GM18909 (cell line): Measurements from ENCODE around the gene HOXA4.

Source experiments
- ATAC-seq: cut with Tn5 transposase; IDR thresholded peaks from one replicate; pipeline ENCODE4 v1.9.1; 2021; ENCODE audit warnings: mild to moderate bottlenecking; ENCODE audit not compliant: unreplicated experiment, poor library complexity

HOXA4 gene

DNA sequence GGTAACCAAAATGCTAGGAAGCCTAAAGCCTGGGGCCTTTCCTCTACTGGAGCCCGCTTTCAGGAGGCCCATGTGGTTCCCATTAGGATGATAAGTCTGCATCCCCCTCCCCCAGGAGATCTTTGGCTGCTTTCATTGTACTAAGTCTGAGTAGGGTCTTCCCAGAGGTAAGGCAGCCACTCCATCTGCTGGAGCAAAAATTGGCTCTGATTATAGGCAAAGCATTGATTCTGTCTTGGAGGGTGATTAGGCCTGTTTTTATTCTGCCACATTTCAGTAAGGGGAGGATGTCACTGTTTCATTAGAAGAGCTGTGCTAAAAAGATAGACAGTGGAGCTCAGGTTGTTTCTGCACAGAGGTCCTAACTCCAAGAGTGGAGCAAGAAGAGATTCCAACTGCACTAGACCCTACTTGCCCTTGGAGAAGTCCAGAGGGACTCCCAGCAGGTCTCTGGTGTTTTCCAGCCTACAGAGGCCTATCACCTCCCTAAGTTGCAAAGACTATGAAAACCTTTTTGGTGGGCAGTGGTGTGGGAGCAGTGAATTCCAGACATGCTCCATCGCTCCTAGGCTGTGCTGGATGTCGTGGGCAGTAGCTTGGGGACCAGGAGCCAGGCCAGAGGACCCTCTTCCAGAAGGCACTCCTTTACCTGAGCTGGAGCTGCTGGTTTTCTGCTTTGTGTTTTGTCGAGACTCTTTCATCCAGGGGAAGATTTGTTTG lies 20.9 kb downstream of the HOXA4 start:
- ATAC-seq, result no peak

DNA sequence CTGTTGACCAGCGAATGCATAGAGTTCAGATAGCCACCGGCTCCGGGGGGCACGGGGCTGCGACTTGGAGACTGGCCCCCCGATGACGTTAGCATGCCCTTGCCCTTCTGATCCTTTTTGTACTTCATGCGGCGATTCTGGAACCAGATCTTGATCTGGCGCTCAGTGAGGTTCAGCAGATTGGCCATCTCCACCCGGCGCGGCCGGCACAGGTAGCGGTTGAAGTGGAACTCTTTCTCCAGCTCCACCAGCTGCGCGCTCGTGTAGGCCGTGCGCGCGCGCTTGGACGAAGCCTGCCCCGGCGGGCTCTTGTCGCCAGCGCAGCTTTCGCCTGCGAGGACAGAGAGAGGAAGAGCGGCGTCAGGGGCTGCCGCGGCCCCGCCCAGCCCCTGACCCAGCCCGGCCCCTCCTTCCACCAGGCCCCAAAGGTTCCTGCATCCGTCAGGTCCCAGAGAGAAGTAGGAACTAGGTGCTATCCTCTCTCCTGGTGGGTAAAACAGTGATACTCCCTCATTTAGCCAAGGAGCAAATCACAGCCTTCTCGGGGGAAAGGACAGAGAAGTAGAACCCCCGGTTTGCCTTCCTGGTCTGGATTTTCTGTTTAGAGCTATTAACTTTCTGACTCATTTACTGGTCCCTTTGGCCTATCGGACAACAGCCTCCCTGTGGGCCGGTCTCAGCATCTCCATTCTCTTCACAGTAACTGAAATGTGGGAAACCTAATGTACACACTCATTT lies 22.0 kb downstream of the HOXA4 start:
- ATAC-seq, result no peak

DNA sequence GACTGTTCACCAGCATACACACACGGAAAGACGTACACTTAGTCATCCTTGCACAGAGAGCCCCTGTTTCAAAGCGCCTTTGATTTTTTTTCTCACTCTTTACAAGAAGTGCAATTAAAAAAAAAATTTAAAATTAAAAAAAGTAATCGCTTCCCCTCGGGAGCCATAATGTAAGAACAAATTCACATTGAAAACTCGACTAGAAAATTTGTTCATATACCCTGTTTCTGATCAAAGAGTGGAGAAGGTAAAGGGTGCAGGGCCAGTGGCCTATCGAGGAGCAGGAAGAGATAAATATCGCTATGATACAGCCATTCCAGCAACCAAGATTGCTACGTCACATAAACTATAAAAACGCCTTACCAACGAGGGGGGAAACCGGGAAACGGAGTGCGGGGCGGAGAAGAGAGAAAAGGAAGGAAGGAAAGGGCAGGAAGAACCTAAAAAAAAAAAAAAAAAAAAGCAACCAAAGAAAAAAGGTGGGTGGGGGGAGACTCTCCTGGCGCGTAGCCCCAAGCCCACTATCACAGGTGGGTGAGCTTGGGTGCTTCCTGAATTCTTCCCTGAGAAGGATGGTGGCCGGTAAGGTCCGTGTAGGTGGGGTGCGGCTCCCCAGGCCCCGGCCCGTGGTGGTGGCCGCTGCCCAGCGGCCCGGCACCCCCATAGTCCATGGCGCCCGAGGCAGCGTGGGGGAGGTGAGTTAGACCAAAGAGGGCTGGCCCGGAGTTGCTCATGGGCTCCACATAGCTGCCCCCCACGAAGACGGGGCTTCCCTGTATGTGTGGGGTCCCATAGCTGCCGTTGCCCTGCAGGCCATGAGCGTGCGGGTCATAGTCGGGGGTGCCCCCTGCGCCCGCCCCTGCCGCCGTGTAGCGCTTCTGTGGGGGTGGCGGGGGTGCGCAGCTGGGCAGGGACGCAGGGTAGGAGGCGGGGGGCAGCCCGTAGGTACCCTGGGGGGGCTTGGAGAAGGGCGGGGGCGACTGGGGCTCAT lies 22.9 kb downstream of the HOXA4 start:
- ATAC-seq, result no peak

DNA sequence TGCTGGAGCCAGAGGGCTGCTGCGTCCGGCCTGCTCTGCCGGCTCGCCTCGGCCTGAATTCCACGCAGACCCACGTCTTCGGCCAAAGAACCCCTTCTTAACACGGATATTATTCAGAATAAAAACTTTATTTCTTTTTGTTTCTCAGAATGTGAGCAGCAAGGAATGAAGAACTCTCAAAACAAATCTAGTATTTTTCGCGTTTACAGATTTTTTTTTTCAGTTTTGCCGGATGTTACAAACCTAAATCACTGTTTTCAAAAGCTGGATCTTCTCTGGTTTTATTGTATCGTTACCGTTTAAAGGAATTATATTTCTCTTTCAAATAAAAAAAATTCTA lies 23.7 kb downstream of the HOXA4 start:
- ATAC-seq, result no peak

DNA sequence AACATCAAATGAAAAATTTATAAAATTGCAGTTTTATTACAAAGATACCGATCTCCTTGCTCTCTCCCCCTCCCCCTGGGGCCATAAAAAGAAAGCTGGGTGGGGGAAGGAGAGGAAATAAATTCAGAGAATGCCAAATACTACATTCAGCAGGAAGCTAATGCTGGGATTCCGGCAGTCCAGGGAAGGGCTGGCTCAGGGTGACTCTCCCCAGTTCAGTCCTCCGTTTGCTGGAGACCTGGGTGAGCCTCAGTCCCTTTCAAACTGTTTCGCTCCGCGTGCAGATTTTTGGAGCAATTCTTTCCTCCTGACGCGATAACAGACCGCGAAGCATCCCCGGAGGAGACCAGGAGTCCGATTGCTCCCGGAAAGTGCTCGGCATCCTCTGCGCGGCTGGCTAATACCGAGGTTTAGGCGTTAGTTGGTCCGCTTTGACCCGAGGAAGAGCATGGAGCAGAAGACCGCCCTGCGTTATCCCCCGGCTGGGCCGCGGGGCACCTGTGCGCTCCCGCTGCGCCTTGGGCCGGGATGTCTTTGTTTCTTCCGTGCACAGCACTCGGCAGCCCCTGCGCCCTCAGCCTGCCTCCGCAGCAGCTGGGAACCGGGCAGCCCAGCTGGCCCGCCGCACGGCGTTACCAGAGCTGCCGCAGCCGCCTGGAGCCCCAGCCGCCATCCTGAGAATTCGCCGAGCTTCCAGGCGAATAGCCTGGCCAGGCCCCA lies 24.2 kb downstream of the HOXA4 start:
- no peak for ATAC-seq

DNA sequence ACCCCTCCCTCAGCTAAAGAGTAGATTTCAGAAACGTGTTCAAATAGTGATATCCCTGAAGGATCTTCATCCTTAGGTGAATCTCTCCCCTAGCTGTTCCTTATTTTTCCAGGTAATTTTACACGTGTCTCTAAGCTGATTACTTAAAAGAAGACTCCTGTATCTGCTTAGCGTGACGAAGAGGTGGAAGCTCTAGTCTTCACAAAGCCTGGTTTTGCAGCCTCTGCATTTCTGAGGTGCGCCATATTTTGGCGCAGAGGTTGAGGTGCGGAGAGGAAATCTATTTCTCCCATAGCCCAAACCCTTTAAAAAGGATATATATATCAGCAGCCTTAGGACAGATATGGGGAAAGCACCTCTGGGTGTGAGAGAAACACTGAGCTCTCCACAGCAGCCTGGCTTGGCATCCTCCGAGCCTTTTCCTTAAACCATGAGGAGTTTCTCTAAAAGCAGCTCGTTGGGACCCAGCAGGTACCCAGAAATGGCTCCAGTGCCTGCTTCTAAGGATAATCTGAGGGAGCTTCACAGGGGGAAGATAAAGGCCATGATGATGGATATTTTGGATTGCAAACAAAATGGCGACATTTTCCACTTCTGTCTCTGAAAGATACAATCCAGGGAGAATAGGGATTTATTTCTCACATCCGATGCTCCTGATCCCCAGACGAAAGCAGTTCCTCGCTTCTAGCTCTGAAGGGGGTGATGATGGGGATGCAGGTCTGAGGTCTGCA lies 25.1 kb downstream of the HOXA4 start:
- no peak for ATAC-seq

DNA sequence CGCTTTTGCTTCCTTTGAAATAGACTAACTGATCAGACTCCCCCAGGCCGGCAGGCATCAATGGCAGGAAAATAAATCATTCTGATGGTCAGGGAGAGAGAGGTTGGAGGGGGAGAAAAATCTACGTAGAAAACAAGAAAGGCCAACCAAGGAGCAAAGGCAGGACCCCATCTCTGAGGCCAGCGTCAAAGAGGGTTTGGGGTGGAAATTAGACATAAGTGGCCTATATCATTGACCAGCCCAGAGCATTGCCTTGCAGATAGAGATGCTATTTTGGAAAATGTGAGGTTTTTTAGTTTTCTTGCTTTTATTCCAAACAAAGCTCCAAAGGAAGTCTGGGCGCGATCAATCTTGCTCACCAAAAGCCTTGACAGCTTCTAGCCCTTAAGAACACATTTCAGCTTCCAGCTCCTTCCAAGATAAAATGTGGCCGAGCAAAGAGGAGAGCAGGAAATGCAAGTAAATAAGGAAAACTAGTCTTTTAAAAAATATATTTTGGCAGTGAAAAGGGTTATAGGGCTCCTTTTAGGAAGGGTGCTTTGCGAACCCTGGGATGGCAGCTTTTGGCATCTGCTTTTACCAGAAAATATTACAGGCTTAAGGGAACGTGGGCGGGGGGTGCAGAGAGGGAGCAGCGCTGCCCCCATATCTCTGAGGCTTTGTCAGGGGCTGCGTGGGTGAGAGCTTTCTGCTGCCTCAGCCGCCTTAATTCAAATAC lies 26.1 kb downstream of the HOXA4 start:
- ATAC-seq, result no peak

DNA sequence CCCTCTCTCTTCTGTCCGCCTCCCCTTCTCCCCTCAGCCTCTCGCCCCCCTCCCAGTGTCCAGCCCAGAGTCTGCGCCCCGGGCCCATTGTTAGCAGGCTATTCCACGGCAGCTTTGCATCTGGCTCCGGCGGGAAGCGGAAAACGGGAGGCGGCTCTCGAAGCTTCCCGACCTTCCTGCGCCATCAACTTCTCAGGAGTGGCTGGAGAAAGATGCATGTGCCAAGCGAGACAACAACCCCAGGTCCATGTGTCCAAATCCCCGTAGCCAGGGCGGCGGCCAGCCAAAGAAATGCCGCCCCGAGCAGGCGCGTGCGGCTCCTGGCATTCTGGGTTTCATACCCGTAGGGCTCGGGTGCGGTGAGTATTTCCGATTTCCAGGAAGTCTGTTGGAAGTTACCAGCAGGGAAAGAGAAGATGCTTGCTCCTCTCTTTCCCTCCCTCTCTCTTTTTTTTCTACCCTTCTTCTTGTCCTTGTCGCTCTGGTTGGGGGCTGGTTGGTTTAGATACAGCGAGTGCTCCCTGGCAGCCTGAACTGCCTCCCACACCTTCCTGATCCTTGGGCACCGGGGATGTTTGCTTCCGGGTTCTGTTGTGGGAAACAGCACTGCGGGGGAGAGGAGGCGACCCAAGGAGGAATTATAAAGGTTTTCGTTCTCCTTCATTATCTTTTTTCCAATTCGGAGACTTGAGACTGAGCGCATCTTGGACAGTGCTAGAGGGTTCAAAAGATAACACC lies 26.9 kb downstream of the HOXA4 start:
- no peak for ATAC-seq

DNA sequence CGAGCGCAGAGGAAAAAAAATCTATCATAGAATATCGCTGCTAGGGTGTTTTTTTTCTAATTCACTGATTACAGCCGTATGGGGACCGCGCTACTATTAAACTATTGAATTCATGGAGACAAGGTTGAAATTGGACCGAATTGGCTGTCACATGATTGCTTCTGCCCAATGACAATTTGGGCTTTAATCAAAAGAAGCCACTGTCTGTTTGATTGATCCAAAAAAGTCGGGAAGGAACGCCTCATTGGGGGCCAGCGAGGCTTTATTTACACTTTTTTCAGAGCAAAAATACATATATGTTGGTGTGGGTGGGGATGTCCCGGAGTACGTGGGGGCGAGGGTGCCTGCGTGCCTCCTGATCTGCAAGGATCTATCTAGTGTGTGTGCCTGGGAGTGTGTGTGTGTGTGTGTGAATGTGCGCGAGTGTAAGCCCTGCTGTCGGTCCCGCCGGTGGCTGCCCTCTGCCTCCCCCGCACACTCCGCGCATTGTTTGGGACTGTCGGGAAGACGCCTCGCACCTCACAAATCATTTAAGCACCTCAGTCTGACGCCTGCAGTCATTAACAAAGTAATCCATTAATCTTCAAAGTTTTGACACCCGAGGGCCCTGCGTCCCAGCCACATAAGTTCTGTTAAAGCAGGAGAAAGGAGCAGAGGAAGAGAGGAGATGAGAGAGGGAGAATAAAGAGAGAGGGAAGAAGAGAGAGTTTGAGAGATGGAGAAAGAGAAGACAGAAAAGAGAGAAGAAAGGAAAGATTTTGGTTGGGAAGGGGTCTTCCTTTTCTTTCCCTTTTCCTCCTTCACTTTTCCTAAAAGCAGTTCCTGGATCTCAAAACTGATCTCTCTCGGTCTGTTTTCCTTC lies 27.7 kb downstream of the HOXA4 start, which contains the start of gene HOXA2:
TSS of gene HOXA2 (minus strand) at position 103 of the 862 bp plus-strand sequence. CDS start 183 bp downstream, outside the sequence.
- ATAC-seq, result no peak

DNA sequence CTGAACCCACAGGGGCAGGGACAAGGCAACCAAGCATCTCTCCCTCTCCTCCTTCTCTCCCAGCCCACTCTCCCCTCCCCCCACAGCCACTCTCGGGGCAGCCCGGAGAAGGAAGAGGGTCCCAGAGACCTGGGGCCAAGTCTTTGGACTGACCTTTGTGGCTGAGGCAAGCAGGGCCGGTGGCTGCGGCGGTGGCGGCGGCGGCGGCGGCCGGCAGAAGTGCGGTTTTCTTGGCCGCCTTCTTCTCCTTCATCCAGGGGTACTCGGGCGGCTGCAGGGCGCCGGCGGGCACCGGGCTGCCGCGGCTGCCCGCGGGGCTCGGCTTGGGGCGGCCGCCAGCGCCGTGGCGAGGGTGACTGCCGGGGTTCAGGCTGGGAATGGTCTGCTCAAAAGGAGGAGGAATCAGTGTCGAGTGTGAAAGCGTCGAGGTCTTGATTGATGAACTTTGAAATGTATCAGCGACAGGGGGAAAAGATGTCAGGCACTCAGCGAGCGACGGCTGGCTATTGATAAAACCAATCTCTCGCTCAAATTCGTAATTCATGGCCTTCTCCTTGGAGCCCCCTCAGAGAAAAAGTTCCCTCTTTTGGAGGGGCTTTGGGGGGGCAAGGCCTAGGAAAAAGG lies 28.5 kb downstream of the HOXA4 start:
- ATAC-seq, result no peak

DNA sequence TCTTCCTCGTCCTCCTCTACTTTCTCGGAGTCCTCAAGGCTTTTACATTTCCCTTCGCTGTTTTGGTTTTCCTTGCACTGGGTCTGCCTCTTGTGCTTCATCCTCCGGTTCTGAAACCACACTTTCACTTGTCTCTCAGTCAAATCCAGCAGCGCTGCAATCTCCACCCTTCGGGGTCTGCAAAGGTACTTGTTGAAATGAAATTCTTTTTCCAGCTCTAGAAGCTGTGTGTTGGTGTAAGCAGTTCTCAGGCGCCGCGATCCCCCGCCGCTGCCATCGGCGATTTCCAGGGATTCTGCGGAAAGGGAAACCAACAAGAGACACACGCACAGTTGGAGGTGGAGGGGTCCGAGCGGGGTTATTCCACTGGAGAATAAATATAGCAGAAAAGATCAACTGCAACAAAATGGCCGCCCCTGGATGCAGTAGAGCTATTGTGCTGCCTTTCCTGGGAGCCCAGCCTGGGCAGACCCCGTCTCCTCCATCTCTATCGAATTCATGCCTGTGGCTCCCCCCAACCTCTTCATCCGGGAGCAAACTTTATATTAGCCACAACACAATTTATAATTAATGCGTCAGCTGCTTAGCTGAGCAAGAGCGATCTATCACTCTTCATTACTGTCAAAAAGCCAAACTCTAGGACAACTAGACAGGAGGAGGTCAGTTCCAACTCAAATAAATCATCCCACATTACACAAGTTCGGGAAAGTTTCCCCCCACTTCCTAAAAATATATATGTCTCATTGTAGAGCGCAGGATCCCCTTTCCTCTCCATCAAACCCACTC lies 29.2 kb downstream of the HOXA4 start:
- ATAC-seq, result no peak

DNA sequence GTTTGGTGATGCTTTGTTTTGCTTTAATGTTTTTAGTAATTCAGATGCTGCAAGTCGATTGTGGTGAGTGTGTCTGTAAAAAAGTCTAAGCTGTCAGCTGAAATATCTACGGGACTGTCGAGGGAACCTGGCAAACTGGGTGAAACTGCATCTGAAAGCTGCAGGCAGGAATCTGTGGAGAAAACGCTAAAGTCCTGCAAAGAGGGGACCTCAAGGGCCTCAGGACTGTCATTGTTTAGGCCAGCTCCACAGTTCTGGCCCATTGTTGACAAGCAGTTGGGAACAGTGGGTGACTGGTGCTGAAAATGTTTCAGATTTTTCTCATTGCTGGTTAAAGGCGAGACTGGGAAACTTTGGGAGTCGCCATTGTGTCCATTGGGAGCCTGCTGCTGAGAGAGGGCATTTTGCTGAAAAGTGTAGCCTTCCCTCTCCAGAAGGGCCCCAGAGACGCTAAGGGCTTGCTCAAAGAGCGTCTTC lies 29.8 kb downstream of the HOXA4 start:
- ATAC-seq, result no peak

DNA sequence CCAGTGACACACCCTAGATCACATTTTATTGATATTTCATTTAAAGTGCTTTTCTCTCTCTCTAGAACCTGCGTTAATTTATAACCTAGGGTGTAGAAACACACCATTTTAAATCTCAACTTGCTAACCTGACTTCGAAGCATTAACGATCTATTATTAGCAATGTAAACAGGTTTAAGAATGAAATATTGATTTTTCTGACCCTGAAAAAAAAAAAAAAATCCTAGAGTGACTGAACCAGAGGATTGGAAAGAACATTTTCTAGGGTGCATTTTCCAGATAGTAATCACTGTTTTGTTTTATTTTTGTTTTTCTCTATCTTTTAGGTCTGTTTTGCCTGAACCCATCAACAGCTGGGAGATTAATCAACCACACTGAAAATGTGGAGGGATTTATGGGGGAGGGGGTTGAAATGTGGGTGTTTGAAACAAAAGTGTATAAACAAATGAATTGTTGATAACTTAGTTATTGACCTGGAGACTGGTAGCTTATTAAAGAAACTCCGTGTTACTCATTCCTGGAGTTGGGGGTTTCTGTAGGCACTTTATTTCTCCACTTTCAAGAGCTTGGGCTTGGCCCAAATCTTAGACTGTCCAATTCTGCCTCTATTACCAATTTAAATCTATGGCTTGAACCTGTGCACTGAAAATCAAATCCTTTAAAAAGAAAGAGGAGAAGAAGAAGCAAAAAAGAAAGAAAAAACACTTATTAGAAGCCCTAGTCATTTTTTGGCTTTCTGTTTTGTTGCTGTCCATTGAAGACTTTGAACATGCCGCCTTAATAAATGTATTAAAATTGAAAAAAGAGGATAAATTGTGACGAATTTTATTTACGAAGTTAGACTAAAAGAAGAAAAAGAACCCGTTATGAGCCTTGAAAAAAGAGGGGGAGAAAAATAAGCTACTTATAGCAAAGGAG lies 30.8 kb downstream of the HOXA4 start:
- ATAC-seq, result no peak

DNA sequence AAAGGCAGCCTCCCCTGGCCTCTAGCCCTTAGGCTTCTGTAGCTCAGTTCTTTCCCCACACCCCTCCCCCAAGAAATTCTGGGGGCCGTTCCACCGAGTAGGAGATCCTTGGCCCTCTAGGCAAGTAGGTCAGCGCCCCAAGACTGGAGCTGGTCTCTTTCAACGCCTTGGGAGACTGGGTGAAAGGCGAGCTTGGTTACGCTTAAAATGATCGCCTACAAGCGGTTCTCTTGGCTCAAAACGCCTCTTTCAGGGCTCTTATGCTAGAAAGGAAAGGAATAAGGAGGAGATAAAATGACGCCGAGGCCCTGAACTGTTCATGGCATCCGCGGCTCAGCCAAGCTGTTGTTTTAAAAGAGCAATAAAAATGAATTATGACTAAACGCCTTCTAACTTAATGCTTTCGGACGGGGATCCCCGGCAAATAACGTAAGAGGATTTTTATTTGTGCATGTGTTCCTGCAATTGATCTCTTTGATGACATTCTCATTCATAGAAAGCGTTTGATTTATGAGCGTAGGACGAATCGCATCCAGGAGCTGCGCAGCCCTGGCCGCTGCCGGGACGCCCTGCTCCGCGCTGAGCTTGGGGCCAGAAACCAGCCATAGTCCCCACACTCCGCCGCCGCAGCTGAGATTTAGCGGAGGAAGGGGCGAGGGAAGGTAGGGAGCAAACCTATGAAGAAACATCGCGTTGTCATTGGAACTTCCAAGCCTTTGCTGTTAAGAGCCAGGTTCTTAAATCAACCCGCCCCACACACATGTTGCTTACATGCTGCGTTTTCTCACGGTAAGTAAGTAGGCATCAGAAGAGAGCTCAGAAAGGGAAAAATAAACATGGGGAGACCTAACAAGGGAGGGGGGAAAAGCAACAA lies 31.7 kb downstream of the HOXA4 start:
- no peak for ATAC-seq
